Measurements from ENCODE around the gene OR2M3.

The OR2M3 gene

GRCh38 chr1:248189026-248189425 lies 8.0 kb upstream of the OR2M3 start:
- no peak for TF ChIP-seq CTCF (IDR thresholded peaks at IDR 0.05; ENCODE audit: poor library complexity, severe bottlenecking)
- no peak for DNase-seq (ENCODE audit: low spot score)
- Histone ChIP-seq H3K36me3 (ENCODE audit: low read depth) (no peaks in the 10 kb centered on the region), H3K4me3 (ENCODE audit: severe bottlenecking) (no peak overlapping the region), H3K9me3 (ENCODE audit: severe bottlenecking) (no peaks in the 10 kb centered on the region), H3K27ac (ENCODE audit: poor library complexity, severe bottlenecking) (no peak overlapping the region), H3K27me3 (ENCODE audit: insufficient read depth, poor library complexity, severe bottlenecking) (no peaks in the 10 kb centered on the region), H3K4me1 (ENCODE audit: insufficient read depth, poor library complexity, severe bottlenecking) (no peaks in the 10 kb centered on the region)
- no peak for ATAC-seq (ENCODE audit: low read depth)

- H3K36me3 ChIP-seq (ENCODE audit: low read depth): no peaks in the 10 kb centered on the region
- H3K27ac ChIP-seq (ENCODE audit: poor library complexity, severe bottlenecking): no peak overlapping the region
- DNase-seq (ENCODE audit: low spot score) (no peak), ATAC-seq (ENCODE audit: low read depth) (no peak)
- no peak overlapping the region for H3K4me3 ChIP-seq (ENCODE audit: severe bottlenecking)
- no peaks in the 10 kb centered on the region for H3K4me1 ChIP-seq (ENCODE audit: insufficient read depth, poor library complexity, severe bottlenecking)
- H3K9me3 ChIP-seq (ENCODE audit: severe bottlenecking): no peaks in the 10 kb centered on the region
- no peak for TF ChIP-seq CTCF (IDR thresholded peaks at IDR 0.05; ENCODE audit: poor library complexity, severe bottlenecking)
- no peaks in the 10 kb centered on the region for H3K27me3 ChIP-seq (ENCODE audit: insufficient read depth, poor library complexity, severe bottlenecking)
These were observed 2.9 kb upstream of the OR2M3 start for GRCh38 chr1:248194117-248194516.

DNA sequence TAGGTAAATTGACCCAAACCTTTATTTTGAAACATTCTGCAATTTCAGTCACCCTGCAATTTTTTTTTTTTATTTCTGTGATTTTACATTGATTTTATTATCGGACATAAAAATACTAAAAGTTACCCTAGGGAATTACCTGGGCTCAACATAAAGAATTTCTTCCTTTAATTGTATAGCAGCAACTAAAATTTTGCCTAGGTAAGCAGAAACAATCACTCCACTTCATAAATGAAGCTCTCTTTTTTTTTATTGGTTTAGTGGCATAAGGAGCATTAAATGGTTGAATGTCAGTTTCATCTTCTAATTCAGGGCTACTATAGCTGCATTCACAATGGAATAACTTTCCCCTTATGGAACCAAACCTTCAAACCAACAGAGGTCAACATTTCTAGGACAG lies 18.8 kb downstream of the OR2M3 start:
- no peak for ATAC-seq (ENCODE audit: low read depth)
- Histone ChIP-seq H3K27ac (ENCODE audit: poor library complexity, severe bottlenecking) (no peak overlapping the region), H3K4me1 (ENCODE audit: insufficient read depth, poor library complexity, severe bottlenecking) (no peaks in the 10 kb centered on the region), H3K36me3 (ENCODE audit: low read depth) (no peaks in the 10 kb centered on the region), H3K4me3 (ENCODE audit: severe bottlenecking) (no peak overlapping the region), H3K9me3 (ENCODE audit: severe bottlenecking) (no peaks in the 10 kb centered on the region), H3K27me3 (ENCODE audit: insufficient read depth, poor library complexity, severe bottlenecking) (no peaks in the 10 kb centered on the region)
- no peak for TF ChIP-seq CTCF (IDR thresholded peaks at IDR 0.05; ENCODE audit: poor library complexity, severe bottlenecking)
- no peak for DNase-seq (ENCODE audit: low spot score)

DNA sequence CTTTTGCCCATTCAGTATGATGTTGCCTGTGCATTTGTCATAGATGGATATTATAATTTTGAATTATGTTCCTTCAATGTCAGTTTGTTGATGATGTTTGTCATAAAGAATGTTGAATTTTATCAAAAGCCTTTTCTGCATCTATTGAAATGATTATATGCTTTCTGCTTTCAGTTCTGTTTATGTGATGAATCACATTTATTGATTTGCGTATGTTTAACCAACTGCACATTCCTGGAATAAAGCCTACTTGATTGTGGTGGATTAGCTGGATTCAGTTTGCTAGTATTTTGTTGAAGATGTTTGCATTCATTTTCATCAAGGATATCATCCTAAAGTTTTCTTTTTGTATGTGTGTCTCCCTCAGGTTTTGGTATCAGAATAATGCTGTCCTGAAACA lies 28.5 kb downstream of the OR2M3 start:
- Histone ChIP-seq H3K36me3 (ENCODE audit: low read depth) (no peaks in the 10 kb centered on the region), H3K27ac (ENCODE audit: poor library complexity, severe bottlenecking) (no peak overlapping the region), H3K9me3 (ENCODE audit: severe bottlenecking) (no peaks in the 10 kb centered on the region), H3K27me3 (ENCODE audit: insufficient read depth, poor library complexity, severe bottlenecking) (no peaks in the 10 kb centered on the region), H3K4me1 (ENCODE audit: insufficient read depth, poor library complexity, severe bottlenecking) (no peaks in the 10 kb centered on the region), H3K4me3 (ENCODE audit: severe bottlenecking) (no peak overlapping the region)
- DNase-seq (ENCODE audit: low spot score): no peak
- TF ChIP-seq CTCF (IDR thresholded peaks at IDR 0.05; ENCODE audit: poor library complexity, severe bottlenecking): no peak
- ATAC-seq (ENCODE audit: low read depth): no peak

- Histone ChIP-seq H3K4me1 (ENCODE audit: insufficient read depth, poor library complexity, severe bottlenecking) (no peaks in the 10 kb centered on the region), H3K27ac (ENCODE audit: poor library complexity, severe bottlenecking) (no peak overlapping the region), H3K9me3 (ENCODE audit: severe bottlenecking) (no peaks in the 10 kb centered on the region), H3K36me3 (ENCODE audit: low read depth) (no peaks in the 10 kb centered on the region), H3K4me3 (ENCODE audit: severe bottlenecking) (no peak overlapping the region), H3K27me3 (ENCODE audit: insufficient read depth, poor library complexity, severe bottlenecking) (no peaks in the 10 kb centered on the region)
- DNase-seq (ENCODE audit: low spot score) (no peak), ATAC-seq (ENCODE audit: low read depth) (no peak)
- TF ChIP-seq CTCF (IDR thresholded peaks at IDR 0.05; ENCODE audit: poor library complexity, severe bottlenecking): no peak
These were observed 32.4 kb downstream of the OR2M3 start for GRCh38 chr1:248229360-248229908.
